Fibroblast of skin of right quadriceps (primary cell): Measurements from ENCODE around the gene VDAC1.

ENCODE experiments used
- DNase-seq: peaks from one replicate; pipeline ENCODE4 v3.0.0-alpha.2; 2013

VDAC1 gene

DNA sequence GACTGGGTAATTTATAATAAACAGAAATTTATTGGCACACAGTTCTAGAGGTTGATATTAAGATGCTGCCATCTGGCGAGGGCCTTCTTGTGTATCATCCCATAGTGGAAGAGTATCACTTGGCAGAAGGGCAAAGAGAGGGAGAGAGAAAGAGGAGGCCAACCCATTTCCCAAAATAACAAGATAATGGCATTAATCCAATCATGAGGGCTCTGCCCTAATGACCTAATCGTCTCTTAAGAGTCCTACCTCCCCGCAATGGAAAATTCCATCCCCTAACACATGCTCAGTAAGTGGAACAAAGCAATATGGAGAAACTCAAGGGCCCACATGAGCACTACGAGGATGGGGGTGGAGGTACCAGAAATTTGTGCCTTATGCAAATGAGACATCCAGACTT is 17.6 kb upstream of the VDAC1 start:
- DNase-seq, result no peak

DNA sequence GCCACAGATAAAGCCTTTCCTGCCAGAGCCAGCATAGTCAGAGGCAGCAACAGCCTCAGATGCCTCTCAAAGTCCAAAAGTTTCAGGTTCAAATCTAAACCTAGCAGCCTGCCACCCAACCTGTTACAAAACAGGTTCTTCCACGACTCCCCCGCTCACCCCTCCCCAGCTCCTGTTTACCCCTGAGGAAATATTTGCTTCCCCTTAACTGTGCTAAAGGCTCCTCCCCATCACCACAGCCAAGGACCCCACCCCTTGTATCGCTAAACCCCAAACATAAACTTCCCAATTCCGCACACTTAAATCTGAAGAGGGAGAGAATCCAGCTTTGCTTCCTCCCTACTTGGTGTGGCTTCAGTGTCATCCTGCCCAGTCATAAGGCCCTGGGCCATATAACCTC is 15.4 kb upstream of the VDAC1 start:
- DNase-seq, result no peak

DNA sequence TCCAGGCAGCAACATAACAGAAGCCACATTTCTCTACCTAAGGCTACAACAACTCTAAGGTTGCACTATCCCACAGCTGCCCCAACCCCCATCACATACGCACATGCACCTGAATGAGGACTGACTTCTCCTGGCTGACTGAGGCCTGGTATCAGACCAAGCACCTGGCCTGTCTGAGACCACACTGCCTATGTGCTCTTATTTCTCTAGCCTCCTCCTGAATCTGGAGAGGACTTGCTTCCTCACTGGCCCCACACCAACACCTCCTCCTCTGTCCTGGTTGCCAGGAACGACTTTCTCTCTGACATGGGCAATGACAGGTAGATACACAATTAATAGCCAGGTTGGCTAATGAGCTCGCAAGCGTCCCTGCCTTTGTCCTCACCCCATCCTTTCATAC is 14.9 kb upstream of the VDAC1 start:
- no peak for DNase-seq

DNA sequence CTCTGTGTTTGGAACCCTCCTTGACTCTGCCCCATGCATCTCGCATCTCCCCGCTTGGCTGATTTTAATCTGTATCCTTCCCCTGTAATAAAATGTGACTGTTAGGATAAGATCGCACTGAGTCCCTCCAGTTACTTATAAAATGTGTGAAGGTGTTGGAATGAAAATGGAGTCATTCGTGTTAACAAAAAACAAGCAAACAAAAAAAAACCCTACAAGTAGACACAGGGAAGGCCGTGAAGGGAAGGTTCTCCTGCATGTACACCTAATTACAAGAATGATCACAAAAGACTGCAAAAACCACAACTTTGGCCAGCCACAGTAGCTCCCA is 14.2 kb upstream of the VDAC1 start:
- DNase-seq, result no peak

DNA sequence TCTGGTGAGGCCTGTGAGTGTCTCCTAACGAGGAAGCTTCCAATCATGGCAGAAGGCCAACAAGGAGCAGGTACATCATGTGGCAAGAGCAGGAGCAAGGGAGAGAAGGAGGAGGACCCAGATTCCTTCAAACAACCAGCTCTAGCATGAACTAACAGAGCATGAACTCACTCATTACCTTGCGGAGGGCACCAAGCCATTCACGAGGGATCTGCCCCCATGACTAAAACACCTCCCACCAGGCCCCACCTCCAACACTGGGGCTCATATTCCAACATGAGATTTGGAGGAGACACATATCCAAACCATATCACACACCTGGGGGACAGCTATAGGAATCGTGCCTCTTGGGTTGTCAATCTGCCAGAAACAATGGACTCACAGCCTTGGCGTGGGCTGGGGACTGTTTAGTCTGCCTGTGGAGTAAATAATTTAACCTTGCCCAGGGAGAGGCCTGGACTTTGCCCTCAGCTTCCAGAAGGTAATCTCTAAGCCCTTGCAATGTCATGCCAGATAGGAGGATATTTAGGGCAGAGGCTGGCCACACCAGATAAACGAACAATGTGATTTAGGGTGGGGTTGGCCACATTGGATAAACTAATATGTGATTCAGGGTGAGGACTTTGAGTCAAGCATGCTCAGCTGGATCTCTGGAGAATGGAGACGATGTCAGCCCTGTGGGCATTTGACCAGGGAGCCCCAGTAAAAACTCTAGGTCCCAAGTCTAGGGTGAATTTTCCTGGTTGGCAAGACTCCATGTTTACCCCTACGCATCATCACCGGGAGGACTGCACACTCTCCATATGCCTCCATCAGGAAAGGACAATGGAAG is 13.6 kb upstream of the VDAC1 start:
- no peak for DNase-seq

DNA sequence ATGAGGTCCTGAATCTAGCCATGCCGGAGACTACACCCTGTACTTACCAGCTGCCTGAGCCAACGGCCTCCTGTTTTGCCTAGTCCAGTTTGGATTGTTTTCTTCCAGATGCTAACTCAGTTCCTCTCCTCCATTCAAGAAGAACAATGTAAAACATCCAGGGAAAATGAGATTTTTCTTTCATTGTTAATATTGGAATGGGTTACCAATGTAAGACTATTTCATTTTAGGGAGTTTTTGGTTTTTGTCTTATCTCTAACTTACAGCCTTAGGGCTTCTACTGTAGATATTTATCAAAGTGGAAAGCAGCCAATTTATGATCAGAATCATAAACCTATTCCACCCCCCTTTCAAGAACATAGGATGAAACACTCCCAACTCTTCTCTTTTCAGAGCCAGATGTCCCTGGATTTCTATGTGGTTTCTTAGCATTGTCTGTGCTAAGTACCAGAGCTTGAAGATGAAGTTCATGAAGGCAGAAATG is 3.5 kb upstream of the VDAC1 start:
- no peak for DNase-seq

DNA sequence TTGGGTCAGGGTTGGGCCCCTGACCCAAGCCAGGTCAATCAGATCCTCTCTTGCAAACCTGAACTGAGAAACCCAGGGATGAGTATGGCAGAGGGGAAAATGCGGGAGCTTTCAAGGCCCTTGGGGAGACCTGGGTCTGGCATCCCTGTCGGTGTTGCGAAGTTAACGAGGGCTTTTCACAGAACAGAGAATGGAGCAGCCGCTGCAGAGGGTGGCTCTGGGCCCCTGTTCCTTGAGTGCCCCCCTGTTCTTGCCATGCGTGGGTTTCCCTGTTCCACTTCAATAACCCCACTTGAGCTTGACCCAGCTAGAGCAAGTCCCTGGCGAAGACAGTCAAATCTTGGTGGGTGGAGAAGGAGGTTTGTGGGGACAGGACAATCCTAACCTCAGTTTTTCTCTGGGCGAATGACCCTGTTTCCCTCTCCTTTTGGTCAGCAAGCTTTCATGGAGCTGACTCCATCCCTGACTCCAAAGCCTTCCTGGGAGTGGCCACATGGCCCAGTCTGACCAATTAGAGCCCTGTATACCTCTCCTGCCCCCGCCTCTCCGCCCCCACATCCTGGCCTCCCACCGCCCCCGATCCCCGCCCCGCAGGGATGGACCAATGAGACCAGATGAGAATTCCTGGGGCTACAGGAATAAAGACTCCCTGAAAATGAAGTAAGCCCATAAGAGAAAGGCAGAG is 2.9 kb upstream of the VDAC1 start:
- DNase-seq, result no peak

DNA sequence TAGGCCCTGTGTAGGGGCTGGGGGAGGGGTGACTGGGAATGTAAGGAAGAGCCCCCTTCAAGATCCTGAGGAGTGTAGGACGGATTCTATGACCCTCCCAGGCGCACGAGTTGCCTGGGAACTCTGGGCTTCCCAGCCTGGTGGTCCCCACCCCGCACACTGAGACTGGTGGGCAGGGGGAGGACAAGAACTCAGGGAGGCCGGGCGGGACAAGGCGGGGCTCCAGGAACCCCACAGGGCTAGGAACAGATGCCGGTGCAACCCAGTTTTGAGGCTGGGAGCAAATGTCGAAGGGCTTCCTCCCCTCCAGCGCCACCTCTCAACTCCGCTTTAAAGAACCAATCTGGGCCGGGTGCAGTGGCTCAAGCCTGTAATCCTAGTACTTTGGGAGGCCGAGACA is 1.3 kb upstream of the VDAC1 start:
- no peak for DNase-seq

DNA sequence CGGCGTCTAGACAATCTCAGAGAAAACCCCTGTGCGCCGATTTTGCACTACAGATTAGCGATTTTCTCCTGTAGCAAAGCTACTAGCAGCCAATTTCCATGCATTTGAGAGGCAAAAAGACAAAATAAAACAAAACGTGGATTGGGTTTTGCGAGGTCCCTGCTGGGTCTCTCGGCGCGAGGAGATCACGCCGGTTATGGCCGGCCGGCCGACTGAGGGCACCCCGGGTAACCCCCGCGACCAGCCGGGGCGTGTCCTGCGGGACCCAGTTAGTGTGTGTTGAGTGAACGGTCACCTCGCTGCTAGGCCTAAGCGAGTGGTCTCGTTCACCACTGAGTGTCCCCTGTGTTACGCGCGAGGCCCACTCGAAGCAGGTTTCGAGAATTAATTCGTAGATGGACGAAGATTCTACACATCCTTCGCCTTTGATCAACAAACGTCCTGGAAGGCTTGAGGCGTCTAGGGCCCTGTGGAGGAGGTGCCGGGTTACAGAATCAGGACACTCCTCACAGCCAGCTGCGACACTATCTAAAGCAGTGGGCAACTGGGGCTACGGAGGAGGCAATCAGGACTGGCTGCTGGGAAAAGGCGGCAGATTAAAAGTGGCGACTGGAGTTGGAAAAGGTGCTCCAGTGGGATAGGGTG is 764 bp upstream of the VDAC1 start:
- DNase-seq, result peak; percentile 16

DNA sequence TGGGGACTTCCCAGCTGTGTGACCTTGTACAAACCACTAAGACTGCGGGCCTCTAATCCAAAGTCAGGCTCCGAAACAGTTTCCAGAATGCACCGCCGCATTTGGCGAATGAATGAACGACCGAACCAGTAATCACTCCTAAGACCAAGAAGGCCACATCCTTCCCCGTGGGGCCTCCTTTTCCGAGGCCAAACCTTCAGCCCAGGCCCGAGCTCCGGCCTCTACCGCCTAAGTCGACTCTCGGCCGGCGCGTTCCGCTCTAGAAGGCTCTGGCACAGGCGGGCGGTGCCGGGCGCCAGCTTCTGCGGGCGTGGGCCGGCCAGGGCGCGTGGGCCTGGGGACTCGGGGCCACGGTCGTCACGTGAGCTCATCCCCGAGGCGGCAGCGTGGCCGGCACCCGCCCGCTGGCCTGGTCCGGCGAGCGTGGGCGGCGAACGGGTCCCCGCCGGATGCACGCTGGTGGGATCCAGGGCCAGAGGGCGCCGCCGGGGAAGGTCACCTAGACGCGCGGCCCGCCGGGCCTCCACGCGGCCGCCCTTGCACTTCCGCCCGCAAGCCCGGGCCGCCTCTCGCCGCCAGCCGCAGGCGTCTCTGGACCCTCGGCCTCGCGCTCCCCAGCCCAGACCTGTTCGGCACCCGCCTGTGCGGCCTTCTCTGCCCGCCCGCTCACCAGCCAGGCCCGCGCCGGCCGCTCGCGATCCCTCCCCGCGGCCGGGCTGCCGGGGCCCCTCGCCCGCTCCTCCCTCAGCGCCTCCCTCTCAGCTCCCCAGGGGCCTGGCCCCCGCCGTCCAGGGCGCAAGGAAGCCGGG is 754 bp downstream of the VDAC1 start:
- peak; percentile 29 for DNase-seq

DNA sequence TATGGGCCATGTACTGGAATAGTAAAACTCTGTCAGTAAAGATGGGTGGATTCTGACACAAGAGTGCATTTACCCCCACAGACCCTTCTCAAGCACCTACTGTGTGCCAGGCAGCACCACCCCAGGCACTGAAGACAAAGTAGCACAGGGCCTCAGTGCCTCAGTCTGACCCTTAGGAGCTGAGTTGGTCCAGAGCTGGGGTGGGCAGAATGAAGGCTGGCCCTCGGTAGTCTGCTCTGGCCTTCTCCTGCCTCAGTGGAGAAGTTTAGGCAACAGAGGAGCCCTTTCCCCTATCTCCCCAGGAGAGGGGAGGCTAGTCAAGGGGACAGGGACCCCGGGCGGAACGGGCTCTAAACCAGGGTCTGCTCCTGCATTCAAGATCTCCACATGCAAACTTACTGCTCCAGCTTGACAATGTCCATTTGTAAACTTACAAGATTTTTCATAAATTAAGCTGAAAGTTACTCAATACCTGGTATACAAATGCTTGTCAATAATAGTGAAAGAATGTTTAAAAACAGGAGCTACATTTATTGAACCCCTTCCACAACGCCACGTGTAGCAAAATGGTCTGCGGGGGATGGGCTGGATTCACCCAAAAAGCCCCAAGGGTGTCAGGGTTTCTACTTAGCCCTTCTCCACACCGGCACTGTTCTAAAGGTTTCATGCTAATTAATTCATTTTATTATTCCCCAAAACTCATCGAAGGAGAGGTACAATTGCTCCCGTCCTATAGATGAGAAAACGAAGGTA is 1.5 kb downstream of the VDAC1 start:
- DNase-seq, result no peak

DNA sequence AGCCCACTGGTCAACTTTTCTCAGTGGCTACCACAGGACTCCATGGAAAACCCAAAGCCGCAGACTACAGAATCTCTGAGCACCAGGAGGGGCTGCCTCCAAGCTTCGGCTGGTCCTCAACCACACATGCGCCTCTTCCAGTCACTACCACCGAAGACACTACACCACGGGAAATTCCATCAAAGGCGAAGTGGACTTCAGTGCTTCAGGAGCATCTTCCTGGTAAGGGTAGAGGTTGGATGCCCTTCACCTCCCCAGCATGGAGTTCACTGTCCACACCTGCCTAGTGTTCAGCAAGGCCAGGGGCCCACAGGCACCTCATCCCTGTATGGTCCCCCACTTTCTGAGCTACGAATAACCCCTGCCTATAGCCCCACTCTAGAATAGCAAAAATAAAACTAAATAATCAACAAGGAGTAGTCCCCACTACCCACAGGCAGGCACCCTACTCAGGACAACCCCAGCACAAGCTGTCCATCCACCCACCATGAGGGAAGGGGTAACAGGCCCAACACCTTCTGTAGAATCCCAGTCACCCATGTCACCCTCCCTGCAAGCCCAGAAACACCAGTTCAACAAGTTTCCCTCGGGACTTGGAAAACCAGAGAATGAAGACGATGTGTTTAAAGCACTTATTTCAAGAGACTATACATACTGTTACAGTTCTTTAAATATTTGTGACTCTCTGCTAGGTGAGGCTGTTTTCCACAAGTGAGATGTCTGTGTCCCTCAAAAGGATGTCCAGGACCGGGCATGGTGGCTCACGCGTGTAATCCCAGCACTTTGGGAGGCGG is 2.6 kb downstream of the VDAC1 start:
- DNase-seq, result no peak

DNA sequence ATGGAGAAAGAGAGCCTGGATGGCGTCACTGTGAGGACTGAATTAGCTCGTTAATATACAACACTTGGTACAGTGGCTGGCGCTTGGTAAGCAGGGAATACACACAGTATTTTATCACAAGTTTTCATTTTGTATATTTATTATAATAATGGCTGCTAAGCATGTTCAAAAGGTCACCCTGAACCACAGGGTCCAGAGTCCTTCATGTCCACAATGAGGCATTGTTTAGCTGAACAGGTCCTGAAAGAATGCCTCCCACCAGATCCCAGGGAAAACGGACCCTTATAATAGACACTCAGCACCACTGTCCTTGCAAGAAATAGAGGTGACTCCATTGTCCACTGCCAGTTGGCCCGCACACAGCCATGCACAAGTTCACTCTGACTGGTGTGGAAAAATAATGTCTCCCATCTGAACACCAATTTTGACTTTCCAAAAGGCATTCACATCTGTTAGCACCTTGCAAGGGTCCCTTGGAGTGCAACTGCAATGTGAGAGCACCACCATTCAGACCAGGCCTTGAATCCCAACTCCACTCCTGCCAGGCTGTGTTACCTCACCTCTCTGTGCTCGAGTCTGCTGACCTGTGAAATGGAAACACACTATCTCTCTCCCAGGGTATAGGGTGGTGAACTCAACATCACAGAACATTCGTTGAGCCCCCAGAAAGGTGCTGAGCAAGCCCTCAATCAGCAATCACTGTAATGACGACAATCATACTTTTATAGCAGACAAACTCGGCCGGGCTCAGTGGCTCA is 3.9 kb downstream of the VDAC1 start:
- DNase-seq, result no peak

DNA sequence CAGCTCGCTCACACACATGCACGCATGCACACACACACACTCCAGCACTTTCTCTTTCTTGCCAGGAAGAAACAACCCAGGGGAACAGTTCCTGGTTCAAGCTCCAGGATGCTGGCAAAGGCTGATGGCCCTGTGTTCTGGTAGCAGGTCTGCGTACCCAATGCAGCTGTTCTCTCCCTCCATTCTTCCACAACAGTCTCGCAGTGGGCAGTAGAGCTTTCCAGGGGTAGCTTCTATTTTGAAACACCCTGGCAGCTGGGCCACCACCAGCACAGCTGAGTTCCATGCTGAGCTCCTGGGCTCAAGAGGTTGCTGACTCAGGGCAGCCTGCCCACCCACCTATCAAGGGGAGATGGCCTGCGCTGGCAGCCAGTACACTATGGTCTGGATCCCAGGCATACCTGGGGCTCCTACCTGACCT is 4.7 kb downstream of the VDAC1 start:
- no peak for DNase-seq

DNA sequence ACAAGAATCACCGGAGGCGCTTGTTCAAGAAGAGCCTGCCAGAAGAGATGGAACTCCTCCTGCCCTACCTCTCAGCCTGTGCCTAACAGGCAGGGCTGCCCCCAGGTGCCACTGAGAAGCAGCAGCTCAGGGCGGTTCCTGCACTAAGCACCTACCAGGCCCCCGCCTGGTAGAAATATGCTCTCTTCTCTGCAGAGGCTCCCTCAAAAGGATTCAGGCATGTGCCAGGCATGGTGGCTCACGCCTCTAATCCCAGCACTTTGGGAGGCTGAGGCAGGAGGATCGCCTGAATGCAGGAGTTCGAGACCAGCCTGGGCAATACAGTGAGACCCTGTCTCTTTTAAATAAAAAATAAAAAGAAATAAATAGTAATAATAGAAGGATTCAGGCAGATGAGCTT is 6.0 kb downstream of the VDAC1 start:
- DNase-seq, result no peak

DNA sequence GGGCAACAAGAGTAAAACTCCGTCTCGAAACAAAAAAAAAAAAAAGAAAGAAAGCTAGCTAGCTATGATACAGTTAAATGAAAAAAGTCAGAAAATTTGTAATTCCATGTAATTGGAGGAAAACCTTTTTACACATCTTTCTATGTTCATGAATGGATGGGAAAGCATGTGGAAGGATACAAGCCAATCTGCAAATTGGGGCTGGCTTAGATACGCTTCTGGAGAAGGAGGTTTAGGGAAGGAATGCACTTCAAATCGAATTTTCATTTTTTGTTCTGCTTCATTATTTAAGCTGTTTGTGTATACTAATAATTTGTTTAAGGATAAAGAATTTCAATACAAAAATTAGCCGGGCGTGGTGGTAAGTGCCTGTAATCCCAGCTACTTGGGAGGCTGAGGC is 6.7 kb downstream of the VDAC1 start:
- DNase-seq, result no peak

DNA sequence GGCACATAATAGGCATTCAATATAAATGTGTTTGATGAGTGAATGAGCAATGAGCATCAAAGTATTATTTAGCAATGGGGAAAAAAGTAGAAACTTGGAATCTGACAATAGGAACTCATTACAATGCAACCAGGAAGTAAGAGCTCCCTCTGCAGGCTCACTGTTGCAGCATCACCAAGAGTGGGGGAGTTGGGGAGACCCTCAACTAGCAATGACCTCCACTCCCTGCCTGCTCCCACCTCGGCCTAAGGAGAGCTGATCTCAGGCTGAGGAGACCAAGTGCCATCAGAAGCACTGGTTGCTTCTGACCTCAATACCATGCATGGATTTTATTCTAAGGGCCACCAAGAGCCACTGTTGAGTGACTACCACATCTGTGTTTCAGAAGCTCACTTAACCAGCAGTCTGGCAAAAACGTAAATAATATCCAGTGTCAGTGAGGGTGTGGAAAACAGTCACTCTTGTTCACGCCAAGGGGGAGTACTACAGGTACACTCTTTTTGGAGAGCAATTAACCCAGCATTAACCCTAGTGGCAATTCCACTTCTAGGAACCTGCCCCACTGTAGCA is 8.0 kb downstream of the VDAC1 start:
- DNase-seq, result no peak

DNA sequence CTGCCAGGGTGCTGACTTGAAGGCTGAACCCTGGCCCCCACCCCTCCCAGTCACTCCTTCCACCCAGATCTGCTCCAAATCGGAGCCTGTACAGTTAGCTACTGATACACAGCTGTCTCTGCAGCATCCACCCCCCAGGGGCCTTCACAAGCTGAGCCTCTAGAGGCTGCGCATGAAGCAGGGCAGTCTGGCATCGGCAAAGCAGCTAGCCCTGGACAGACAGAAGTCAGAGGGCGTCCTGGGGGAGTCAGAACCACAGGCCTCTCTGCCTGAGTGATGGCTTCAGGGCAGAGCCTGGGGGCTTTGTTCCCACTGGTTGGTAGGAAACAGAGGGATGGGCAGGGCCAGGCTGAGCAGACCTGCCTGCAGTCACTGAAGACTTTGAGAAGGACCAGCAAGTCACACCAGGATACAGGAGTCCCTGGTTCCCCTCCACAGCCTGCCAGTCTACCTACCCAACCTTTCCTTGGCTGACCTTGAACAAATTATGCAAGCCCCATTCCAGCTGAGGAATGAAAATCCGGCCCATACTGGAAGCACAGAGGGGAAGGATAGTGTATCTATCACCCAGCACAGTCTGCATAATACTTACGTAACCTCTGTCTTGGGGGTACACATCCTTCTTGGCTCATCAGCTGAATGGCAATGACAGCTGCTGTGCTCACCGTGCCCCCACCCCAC is 8.8 kb downstream of the VDAC1 start:
- DNase-seq, result no peak

DNA sequence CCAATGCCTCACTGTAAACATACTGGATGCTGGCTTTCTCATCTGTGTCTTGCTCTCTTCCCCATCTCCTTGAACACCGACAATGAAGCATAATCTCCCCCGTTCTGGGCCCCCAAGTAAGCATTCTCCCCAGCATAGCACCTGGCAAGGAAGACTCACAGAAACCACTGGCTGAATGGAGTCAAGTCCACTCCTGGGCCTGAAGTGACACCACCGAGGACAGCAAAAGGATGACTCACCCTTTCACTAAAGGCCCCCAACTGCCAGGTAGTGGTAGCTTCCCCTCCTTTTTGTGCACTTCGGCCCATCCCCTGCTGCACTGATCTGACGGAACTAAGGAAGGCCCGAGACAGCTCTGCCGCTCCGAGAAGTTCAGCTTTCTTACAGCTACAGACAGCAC is 9.4 kb downstream of the VDAC1 start:
- no peak for DNase-seq

DNA sequence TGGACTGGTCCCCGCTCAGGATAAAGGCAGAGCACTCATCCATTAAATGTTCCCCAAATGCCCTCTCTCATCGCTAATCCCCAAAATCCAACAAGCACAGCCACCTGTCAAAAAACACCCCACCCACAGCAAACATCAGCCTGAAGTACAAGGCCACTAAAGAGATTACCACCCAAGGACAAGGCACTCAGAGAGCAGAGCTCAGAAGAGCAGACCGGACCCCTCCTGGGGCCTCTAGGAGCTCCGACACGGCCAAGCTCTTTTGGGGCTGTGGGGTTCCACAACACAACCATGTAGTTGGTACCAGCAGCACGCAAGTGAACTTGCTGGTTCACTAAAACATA is 9.8 kb downstream of the VDAC1 start:
- DNase-seq, result no peak
